ENCODE data around the gene HIVEP3. TPM values are rescaled to one million over a fixed set of nuclear protein-coding genes. Genes with fewer than 3 reads are reported as not detected.

The HIVEP3 gene
- total and polyA plus RNA-seq, 4 donors, result 7.0 to 14.7 (median 8.8) TPM

DNA sequence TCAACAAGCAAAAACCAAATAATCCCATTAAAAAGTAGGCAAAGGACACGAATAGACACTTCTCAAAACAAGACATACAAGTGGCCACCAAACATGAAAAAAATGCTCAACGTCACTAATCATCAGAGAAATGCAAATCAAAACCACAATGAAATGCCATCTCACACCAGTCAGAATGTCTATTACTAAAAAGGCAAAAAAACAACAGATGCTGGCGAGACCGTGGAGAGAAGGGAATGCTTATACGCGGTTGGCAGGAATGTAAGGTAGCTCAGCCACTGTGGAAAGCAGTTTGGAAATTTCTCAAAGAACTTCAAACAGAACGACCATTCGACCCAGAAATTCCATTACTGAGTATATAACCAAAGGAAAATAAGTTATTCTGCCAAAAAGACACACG is 289.2 kb downstream of the HIVEP3 start:
- 91 to 93% methylated on average over 9 of the region's 9 CpGs for WGBS, 2 donors
- no peak overlapping the region for H3K4me3 ChIP-seq
- no peak overlapping the region for H3K9ac ChIP-seq (ENCODE audit: insufficient read depth in 1 of 2, low read length in 2 of 2)
- DNase-seq (no peak), ATAC-seq (ENCODE audit: insufficient read depth, low FRiP score) (no peak)
- H3K27ac ChIP-seq (ENCODE audit: low read depth in 1 of 2, low read length in 1 of 2), result no peak overlapping the region
- H3K36me3 ChIP-seq (ENCODE audit: control insufficient read depth in 4 of 4, insufficient read depth in 4 of 4, low read length in 4 of 4), result peaks cover 0 to 3% (median 0%) of the 10 kb centered on the region in 4 donors
- no peaks in the 10 kb centered on the region for H3K9me3 ChIP-seq (ENCODE audit: control insufficient read depth in 4 of 4, insufficient read depth in 3 of 4, low read length in 3 of 4)
- H3K4me1 ChIP-seq (ENCODE audit: control insufficient read depth in 5 of 5, insufficient read depth in 5 of 5, low read length in 5 of 5), result peaks cover 0 to 6% (median 0%) of the 10 kb centered on the region in 5 donors
- H3K27me3 ChIP-seq (ENCODE audit: control insufficient read depth in 3 of 3, insufficient read depth in 3 of 3, low read length in 2 of 3), result no peaks in the 10 kb centered on the region
- TF ChIP-seq, protein P1, sequence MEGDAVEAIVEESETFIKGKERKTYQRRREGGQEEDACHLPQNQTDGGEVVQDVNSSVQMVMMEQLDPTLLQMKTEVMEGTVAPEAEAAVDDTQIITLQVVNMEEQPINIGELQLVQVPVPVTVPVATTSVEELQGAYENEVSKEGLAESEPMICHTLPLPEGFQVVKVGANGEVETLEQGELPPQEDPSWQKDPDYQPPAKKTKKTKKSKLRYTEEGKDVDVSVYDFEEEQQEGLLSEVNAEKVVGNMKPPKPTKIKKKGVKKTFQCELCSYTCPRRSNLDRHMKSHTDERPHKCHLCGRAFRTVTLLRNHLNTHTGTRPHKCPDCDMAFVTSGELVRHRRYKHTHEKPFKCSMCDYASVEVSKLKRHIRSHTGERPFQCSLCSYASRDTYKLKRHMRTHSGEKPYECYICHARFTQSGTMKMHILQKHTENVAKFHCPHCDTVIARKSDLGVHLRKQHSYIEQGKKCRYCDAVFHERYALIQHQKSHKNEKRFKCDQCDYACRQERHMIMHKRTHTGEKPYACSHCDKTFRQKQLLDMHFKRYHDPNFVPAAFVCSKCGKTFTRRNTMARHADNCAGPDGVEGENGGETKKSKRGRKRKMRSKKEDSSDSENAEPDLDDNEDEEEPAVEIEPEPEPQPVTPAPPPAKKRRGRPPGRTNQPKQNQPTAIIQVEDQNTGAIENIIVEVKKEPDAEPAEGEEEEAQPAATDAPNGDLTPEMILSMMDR (IDR thresholded peaks at IDR 0.05; ENCODE audit: control extremely low read depth, extremely low read depth), result no peak

DNA sequence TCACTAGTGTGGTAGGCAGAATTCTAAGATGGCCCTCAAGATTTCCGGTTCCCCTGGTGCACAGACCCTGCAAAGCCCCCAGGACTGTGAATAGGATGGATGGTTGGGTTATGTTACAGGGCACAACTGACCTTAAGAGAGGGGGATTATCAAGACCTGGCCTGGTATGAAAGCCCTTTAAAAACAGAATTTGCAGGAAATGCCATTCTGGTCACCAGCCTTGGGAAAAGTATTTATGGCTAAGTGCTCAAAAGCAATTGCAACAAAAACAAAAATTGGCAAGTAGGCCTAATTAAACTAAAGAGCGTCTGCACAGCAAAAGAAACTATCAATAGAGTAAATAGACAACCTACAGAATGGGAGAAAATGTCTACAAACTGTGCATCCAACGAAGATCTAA is 289.6 kb downstream of the HIVEP3 start:
- Histone ChIP-seq H3K36me3 (ENCODE audit: control insufficient read depth in 4 of 4, insufficient read depth in 4 of 4, low read length in 4 of 4) (peaks cover 0 to 3% (median 0%) of the 10 kb centered on the region in 4 donors), H3K4me1 (ENCODE audit: control insufficient read depth in 5 of 5, insufficient read depth in 5 of 5, low read length in 5 of 5) (peaks cover 0 to 6% (median 0%) of the 10 kb centered on the region in 5 donors), H3K27me3 (ENCODE audit: control insufficient read depth in 3 of 3, insufficient read depth in 3 of 3, low read length in 2 of 3) (no peaks in the 10 kb centered on the region), H3K9me3 (ENCODE audit: control insufficient read depth in 4 of 4, insufficient read depth in 3 of 4, low read length in 3 of 4) (no peaks in the 10 kb centered on the region), H3K9ac (ENCODE audit: insufficient read depth in 1 of 2, low read length in 2 of 2) (no peak overlapping the region), H3K4me3 (no peak overlapping the region), H3K27ac (ENCODE audit: low read depth in 1 of 2, low read length in 1 of 2) (no peak overlapping the region)
- DNase-seq, result no peak
- no peak for ATAC-seq (ENCODE audit: insufficient read depth, low FRiP score)
- 96 to 98% methylated on average over 3 of the region's 3 CpGs for WGBS, 2 donors
- TF ChIP-seq, protein P1 (IDR thresholded peaks at IDR 0.05; ENCODE audit: control extremely low read depth, extremely low read depth), result no peak

DNA sequence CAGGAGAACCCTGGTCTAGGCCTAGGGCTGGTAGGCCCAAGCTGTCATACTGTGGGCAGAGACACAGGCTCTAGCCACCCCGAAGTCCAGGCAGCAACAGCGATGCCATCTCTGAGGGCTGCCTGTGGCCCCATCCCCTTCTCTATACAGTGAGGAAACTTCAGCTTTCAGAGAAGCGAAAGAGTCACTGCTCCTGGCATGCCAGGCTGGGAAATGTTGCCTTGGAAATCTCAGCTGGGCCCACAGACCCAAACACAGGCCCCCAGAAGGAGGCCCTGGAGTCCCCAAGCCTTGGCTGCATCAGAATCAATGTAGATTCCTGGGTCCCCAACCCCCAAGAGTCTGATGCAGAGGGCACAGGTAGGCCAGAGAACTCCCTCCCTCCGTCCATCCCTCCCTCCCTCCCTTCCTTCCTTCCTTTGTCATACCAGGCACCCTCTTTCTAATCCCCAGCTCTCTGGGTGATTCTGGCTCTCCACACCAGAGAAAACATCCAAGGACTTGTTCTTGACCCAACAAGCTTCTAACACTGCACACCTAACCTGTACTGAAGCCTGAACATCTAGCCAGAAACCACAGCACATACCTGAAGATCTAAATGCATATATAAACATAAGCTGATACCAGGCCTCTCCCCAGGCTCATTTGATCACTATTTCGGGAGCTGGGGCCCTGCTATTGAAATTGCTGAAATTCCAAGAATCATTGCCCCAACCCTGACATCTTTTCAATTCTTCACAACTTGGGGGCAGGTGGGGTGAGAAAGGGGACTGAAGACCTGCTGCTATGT is 291.0 kb downstream of the HIVEP3 start:
- Histone ChIP-seq H3K27ac (ENCODE audit: low read depth in 1 of 2, low read length in 1 of 2) (no peak overlapping the region), H3K36me3 (ENCODE audit: control insufficient read depth in 4 of 4, insufficient read depth in 4 of 4, low read length in 4 of 4) (peaks cover 0 to 3% (median 0%) of the 10 kb centered on the region in 4 donors)
- no peak for DNase-seq

More for the DNA sequence above, 291.0 kb downstream of the HIVEP3 start:
- 68 to 79% methylated on average over 4 to 5 of the region's 5 CpGs for WGBS, 2 donors
- no peak overlapping the region for H3K9ac ChIP-seq (ENCODE audit: insufficient read depth in 1 of 2, low read length in 2 of 2)
- TF ChIP-seq, protein P1 (IDR thresholded peaks at IDR 0.05; ENCODE audit: control extremely low read depth, extremely low read depth), result no peak
- no peaks in the 10 kb centered on the region for H3K27me3 ChIP-seq (ENCODE audit: control insufficient read depth in 3 of 3, insufficient read depth in 3 of 3, low read length in 2 of 3)
- peaks cover 0 to 11% (median 8%) of the 10 kb centered on the region in 5 donors for H3K4me1 ChIP-seq (ENCODE audit: control insufficient read depth in 5 of 5, insufficient read depth in 5 of 5, low read length in 5 of 5)
- no peak overlapping the region for H3K4me3 ChIP-seq
- ATAC-seq (ENCODE audit: insufficient read depth, low FRiP score), result no peak
- H3K9me3 ChIP-seq (ENCODE audit: control insufficient read depth in 4 of 4, insufficient read depth in 3 of 4, low read length in 3 of 4), result no peaks in the 10 kb centered on the region
